Prostate gland (tissue), 2 donors: Measurements from ENCODE around the gene RFTN2. TPM values are rescaled to one million over a fixed set of nuclear protein-coding genes. Genes with fewer than 3 reads are reported as not detected.
A peak's percentile ranks its signal among the peaks of the same experiment; 100 is the strongest.
"Not testable (repeated sequence)": the region's sequence is repeated elsewhere in the genome, so short reads cannot be mapped to it uniquely, and the experiment has no call there.

Source experiments
- DNase-seq: peaks from one replicate; pipeline ENCODE4 v3.0.0-alpha.2; 2019; ENCODE audit warnings: low spot score
- H3K27ac ChIP-seq, 2 donors: fragments of 200-600 bp; sonication (generic); 2 replicates each; pipeline ENCODE4 v1.5.1; 2017 to 2019
- H3K27me3 ChIP-seq: fragments of 200-600 bp; sonication (generic); replicated peaks from 2 replicates; pipeline ENCODE4 v1.5.1; 2019; ENCODE audit not compliant: insufficient read depth
- H3K36me3 ChIP-seq, 2 donors: fragments of 200-600 bp; sonication (generic); 1 replicate in 1 of 2; 2 replicates in 1 of 2; pipeline versions ENCODE4 v1.5.1 to v1.8.1; 2017 to 2019
- H3K4me1 ChIP-seq: fragments of 200-600 bp; sonication (generic); replicated peaks from 2 replicates; pipeline ENCODE4 v1.5.1; 2019
- H3K4me3 ChIP-seq, 2 donors: fragments of 200-600 bp; sonication (generic); 2 replicates each; pipeline ENCODE4 v1.5.1; 2017 to 2019
- H3K9me3 ChIP-seq: fragments of 200-600 bp; sonication (generic); 2 replicates; pipeline ENCODE4 v1.5.1; 2017
- CTCF ChIP-seq, 4 experiments: fragments of 200-600 bp in 2 of 4; fragments of 450-650 bp in 2 of 4; sonication (generic) in 2 of 4; IDR thresholded peaks; 1 replicate in 3 of 4; 2 replicates in 1 of 4; pipeline ENCODE4 v1.5.1; 2016 to 2019; ENCODE audit warnings: antibody characterized with exemption in 4 of 4, mild to moderate bottlenecking in 2 of 4, moderate library complexity in 2 of 4
- POLR2A ChIP-seq: fragments of 450-650 bp; IDR thresholded peaks from one replicate; pipeline ENCODE4 v1.6.1; 2016; ENCODE audit warnings: antibody characterized with exemption, mild to moderate bottlenecking
- POLR2AphosphoS5 ChIP-seq: sonication (generic); formaldehyde crosslinking; IDR thresholded peaks from one replicate; pipeline ENCODE4 v1.6.1; 2017; ENCODE audit warnings: antibody characterized with exemption
- WGBS: methylation state at CpG from one replicate; pipeline ENCODE4 v1.1.5; 2018; 5-methylcytosine and 5-hydroxymethylcytosine counted together
- intact Hi-C: fragments of 100-400 bp; cut with DNase I; formaldehyde crosslinking; loops from one replicate; pipeline ENCODE4 v1.14.2; 2022
- total RNA-seq, 2 donors: library from RNA; depleted of rRNA; stranded (reverse); fragments of >200 nt; gene quantifications; one replicate each; pipeline ENCODE4 v1.1.0, GENCODE V29; 2016

The RFTN2 gene
- total RNA-seq, 2 donors from 2014 or later: 2.3 to 17.5 TPM

GRCh38 chr2:197705121-197705911 is 29.9 kb upstream of the RFTN2 start, which contains the start of gene MARS2:
TSS of gene MARS2 (plus strand) at chr2:197705369. CDS start at chr2:197705406, 37 bp downstream.
- intact Hi-C loops: loop anchor here (5.0 to 10.0 kb wide), 5 partner anchors 72 to 589 kb away; partner anchors contain the start of genes COQ10B, HSPD1 and MOB4
- no peaks in the 10 kb centered on the region for H3K36me3 ChIP-seq
- under 1% methylated on average over 71 of the region's 86 CpGs for WGBS
- H3K27ac ChIP-seq: peak within 1 kb of the TSS; percentile 66 to 69
- no peaks in the 10 kb centered on the region for H3K27me3 ChIP-seq
- peaks cover 9% of the 10 kb centered on the region for H3K4me1 ChIP-seq
- peak; percentile 47 for TF ChIP-seq POLR2A
- TF ChIP-seq CTCF (IDR thresholded peaks at IDR 0.05): peak in 2 of 4 experiments; percentile 2 to 13
- peak; percentile 46 for TF ChIP-seq POLR2AphosphoS5
- H3K9me3 ChIP-seq: no peaks in the 10 kb centered on the region
- H3K4me3 ChIP-seq: peak within 1 kb of the TSS; percentile 69 to 71
- DNase-seq: peak; percentile 90

DNA sequence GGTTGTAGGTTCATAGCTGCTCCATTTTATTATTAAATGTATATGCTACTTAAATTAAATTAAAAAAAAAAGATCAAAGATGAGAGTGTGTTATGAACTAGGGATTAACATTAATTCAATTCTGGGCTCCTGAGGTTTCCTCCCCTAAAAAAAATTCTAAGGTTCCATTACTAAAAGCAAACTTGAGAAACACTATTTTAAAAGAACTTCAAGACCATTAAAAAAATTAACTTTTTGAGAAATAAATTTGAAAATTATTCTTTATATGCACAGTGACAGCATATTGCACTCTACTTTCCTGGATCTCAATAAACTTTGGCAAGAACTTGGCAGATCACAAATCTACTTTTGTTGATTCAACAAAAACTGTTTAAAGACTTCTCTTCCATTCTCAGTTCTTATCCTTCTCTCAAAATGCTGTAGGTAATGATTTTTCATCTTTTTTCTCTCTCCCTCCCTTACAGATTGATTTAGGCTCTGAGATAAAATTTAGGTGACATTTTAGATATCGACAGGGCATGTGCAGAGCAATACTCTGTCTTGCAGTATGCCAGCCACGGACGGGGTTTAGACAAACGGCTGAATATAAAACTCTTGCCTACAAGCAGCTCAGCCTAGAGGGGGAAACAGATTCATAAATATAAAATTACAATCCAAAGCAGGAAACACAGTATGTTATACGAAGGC is 29.2 kb upstream of the RFTN2 start:
- no peaks in the 10 kb centered on the region for H3K27me3 ChIP-seq
- H3K27ac ChIP-seq: peak overlapping the region; percentile 66 to 69
- WGBS: 0% methylated on average over 5 of the region's 5 CpGs
- H3K36me3 ChIP-seq: no peaks in the 10 kb centered on the region
- peak overlapping the region; percentile 69 to 71 for H3K4me3 ChIP-seq
- TF ChIP-seq CTCF (IDR thresholded peaks at IDR 0.05): no peak
- TF ChIP-seq POLR2A: no peak
- no peak for TF ChIP-seq POLR2AphosphoS5
- intact Hi-C loops: loop anchor here (5.0 to 10.0 kb wide), 5 partner anchors 73 to 590 kb away; partner anchors contain the start of genes COQ10B, HSPD1 and MOB4
- peaks cover 9% of the 10 kb centered on the region for H3K4me1 ChIP-seq
- DNase-seq: no peak
- no peaks in the 10 kb centered on the region for H3K9me3 ChIP-seq

DNA sequence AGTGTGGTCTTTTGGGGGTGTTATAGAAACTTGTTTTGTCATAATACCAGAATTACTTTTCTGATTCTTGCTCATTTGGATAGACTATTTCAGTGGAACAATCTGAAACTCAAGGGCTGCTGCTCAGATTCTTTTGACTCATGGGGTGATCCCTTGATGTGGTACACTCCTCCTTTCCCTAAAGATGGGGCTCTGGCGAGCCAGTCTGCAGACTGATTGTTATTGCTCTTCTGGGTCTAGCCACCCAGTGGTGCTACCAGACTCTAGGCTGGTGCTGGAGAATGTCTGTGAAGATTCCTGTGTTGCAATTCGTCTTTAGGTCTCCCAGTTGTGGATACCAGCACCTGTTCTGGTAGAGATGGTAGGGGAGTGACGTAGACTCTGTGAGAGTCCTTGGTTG is 25.6 kb upstream of the RFTN2 start:
- Histone ChIP-seq H3K36me3 (no peaks in the 10 kb centered on the region), H3K4me3 (no peak overlapping the region), H3K9me3 (no peaks in the 10 kb centered on the region), H3K27ac (no peak overlapping the region), H3K4me1 (no peaks in the 10 kb centered on the region), H3K27me3 (no peaks in the 10 kb centered on the region)
- 96% methylated on average over 3 of the region's 3 CpGs for WGBS
- DNase-seq: no peak
- intact Hi-C loops: loop anchor here (10.0 kb wide), 3 partner anchors 206 to 594 kb away; partner anchors contain the start of genes COQ10B and HSPD1
- TF ChIP-seq POLR2AphosphoS5 (no peak), POLR2A (no peak), CTCF (IDR thresholded peaks at IDR 0.05) (no peak)

- H3K4me3 ChIP-seq, H3K4me1 ChIP-seq, DNase-seq, H3K36me3 ChIP-seq, H3K27me3 ChIP-seq, H3K27ac ChIP-seq, H3K9me3 ChIP-seq: not testable (repeated sequence)
- intact Hi-C loops: loop anchor here (10.0 kb wide), 3 partner anchors 205 to 595 kb away; partner anchors contain the start of genes COQ10B and HSPD1
Measured at GRCh38 chr2:197699724-197700123, 24.3 kb upstream of the RFTN2 start.

DNA sequence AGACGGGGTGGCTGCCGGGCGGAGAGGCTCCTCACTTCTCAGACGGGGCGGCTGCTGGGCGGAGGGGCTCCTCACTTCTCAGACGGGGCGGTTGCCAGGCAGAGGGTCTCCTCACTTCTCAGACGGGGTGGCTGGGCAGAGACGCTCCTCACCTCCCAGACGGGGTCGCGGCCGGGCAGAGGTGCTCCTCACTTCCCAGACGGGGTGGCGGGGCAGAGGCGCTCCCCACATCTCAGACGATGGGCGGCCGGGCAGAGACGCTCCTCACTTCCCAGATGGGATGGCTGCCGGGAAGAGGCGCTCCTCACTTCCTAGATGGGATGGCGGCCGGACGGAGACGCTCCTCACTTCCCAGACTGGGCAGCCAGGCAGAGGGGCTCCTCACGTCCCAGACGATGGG is 21.2 kb upstream of the RFTN2 start:
- H3K4me1 ChIP-seq, H3K27ac ChIP-seq, H3K9me3 ChIP-seq, DNase-seq, H3K36me3 ChIP-seq, intact Hi-C loops, H3K4me3 ChIP-seq, H3K27me3 ChIP-seq: not testable (repeated sequence)
- WGBS: 96% methylated on average over 15 of the region's 29 CpGs

GRCh38 chr2:197695971-197696370 is 20.6 kb upstream of the RFTN2 start:
- H3K27me3 ChIP-seq, H3K9me3 ChIP-seq, intact Hi-C loops, DNase-seq, H3K4me3 ChIP-seq, H3K36me3 ChIP-seq, H3K4me1 ChIP-seq, H3K27ac ChIP-seq: not testable (repeated sequence)
- WGBS: 100% methylated on average over 16 of the region's 30 CpGs

GRCh38 chr2:197695206-197695605 is 19.8 kb upstream of the RFTN2 start:
- WGBS: 95% methylated on average over 4 of the region's 6 CpGs
- DNase-seq, intact Hi-C loops: not testable (repeated sequence)

More at GRCh38 chr2:197695206-197695605, 19.8 kb upstream of the RFTN2 start:
- H3K4me1 ChIP-seq, H3K9me3 ChIP-seq, H3K36me3 ChIP-seq, H3K27me3 ChIP-seq, H3K27ac ChIP-seq, H3K4me3 ChIP-seq: not testable (repeated sequence)
